Measurements from ENCODE around the gene ZSCAN25.
A peak's percentile ranks its signal among the peaks of the same experiment; 100 is the strongest.
"Not testable (repeated sequence)": the region's sequence is repeated elsewhere in the genome, so short reads cannot be mapped to it uniquely, and the experiment has no call there.

Gene ZSCAN25

DNA sequence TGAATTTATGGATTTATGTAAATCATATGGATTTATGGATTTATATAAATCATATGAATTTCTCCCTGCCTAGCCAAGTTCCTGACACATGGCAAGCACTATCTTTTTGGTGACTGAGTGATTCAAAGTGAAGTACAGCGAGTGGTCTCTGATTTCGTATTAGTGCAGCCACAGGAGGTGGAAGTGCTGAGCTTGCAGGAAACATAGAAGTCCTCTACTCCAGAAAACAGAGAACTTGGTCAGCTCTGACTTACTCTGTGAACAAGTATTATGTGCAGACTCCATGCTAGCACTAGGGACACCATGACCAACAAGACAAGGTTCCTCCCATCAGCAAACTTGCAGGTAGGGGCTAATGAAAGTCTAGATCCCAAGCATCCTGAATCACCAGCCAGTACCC, 34.5 kb downstream of the ZSCAN25 start:
- DNase-seq, result no peak

- no peak for DNase-seq
Observed at GRCh38 chr7:99652671-99653070, 35.9 kb downstream of the ZSCAN25 start.

GRCh38 chr7:99653269-99653668, 36.5 kb downstream of the ZSCAN25 start:
- DNase-seq, result not testable (repeated sequence)

- DNase-seq, result no peak
Observed at GRCh38 chr7:99653754-99654153, 37.0 kb downstream of the ZSCAN25 start.

GRCh38 chr7:99654626-99655025, 37.9 kb downstream of the ZSCAN25 start:
- DNase-seq, result not testable (repeated sequence)

GRCh38 chr7:99657879-99658278, 41.1 kb downstream of the ZSCAN25 start:
- DNase-seq, result not testable (repeated sequence)

GRCh38 chr7:99665312-99666012, 48.7 kb downstream of the ZSCAN25 start:
- no peak for DNase-seq

GRCh38 chr7:99666013-99666395, 49.3 kb downstream of the ZSCAN25 start:
- no peak for DNase-seq

DNA sequence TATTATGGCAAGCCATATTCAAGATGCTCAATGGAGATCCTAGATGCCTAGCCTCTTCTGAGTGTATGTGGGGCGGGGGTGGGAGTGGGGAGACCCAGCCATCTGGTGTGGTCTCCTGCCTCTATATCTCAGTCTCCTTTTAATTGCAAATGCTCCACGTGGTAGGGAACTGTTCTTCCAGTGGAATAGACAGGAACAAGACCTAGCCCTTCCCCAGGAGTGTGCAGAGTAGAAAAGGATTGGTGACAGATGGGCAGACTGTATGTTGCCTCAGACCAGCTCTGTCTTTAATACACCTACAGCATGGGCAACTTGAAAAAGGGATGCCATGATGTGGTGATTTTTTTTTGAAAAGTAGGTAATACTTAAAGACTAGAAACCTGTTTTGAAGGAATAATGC, 50.4 kb downstream of the ZSCAN25 start:
- DNase-seq, result no peak

DNA sequence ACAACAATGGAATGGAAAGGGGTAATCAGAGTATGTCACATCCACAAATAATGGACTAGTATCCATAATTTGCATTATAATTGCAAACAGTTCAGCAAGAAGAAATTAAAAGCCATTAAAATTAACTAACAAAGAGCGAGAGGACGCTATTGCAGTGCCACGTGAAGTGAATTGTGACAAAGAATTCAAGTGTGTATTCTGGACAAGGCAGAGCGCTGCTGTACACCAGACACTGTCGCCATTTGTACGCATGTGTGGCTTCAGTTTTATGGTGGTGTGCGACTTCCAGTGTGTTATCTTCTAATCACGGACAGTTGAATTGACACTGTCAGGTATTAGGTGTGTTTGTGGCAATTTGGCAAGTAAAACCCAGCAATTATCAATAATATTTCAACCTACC, 51.8 kb downstream of the ZSCAN25 start:
- DNase-seq, result no peak

- peak; percentile 5 for DNase-seq
Observed at GRCh38 chr7:99669782-99670181, 53.0 kb downstream of the ZSCAN25 start.

GRCh38 chr7:99672573-99672972, 55.8 kb downstream of the ZSCAN25 start:
- no peak for DNase-seq

DNA sequence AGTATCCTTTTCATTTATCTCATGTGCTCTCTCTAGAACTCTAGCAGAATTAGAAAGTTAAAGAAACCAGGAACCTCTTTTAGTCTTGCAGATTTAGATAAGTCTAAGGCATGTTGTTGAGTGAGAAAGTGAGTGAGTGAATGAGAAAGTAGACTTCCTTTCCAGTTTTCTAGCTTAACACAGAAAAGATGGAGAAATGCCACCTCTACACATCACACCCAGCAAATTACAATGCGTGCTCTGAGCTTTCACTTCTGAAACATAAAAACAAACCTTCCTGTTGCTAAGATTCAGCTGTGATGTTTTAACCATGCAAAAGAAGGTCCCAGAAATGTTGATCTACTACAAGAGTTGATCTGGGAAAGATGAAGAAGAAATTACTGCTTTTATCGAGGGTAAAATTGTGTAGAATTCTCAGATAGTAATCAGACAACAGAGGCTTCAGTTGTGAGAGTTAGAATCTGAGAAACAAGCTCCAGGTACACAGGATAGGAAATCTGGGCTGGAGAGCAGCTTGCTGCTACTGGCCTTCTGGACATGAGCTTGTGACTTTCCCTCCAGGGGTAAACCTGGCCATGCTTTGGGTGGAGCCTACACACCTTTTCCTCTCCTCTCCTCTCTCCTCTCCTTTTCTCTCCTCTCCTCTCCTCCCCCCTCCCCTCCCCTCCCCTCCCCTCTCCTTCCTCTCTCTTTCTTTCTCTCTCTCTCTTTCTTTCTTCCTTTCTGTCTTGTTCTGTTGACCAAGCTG, 58.4 kb downstream of the ZSCAN25 start:
- no peak for DNase-seq

GRCh38 chr7:99677013-99677647, 60.4 kb downstream of the ZSCAN25 start:
- DNase-seq, result peak; percentile 12

DNA sequence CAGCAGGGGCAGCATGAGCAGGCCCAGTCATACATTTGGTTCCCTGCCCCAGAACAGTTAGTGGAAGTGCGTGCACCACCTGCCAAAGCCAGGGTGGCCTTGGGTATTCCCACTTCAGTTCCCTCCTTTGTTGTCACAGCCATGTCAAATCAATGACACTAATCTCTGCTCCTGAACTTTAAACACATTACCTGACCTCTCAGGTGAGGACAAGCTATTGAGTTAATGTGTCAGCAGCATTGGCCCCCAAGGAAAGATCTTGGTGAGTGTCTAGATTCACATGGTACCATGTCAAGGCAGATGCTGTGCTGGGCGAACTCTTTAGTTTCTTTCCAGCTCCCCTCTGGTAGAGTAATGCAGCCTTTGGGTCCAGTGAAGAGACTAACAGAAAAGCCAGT, 60.9 kb downstream of the ZSCAN25 start:
- no peak for DNase-seq

DNA sequence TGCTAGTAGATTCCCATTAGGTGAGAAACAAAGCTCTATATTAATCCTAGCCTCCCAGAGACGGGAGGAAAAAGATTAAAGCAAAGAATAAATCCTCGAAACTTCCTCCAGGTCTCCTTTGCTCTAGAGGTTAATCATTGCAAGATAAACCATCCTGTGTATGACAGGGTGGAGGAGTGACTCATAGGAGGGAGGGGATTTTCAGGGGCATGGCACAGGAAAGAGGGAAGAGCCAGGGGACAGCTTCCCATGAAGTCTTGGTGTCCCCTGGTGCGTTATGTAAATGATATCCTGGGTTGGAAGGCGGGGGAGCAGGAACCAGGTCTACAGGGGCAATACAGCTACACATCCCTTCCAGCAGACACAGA, 62.3 kb downstream of the ZSCAN25 start:
- DNase-seq, result peak; percentile 7

DNA sequence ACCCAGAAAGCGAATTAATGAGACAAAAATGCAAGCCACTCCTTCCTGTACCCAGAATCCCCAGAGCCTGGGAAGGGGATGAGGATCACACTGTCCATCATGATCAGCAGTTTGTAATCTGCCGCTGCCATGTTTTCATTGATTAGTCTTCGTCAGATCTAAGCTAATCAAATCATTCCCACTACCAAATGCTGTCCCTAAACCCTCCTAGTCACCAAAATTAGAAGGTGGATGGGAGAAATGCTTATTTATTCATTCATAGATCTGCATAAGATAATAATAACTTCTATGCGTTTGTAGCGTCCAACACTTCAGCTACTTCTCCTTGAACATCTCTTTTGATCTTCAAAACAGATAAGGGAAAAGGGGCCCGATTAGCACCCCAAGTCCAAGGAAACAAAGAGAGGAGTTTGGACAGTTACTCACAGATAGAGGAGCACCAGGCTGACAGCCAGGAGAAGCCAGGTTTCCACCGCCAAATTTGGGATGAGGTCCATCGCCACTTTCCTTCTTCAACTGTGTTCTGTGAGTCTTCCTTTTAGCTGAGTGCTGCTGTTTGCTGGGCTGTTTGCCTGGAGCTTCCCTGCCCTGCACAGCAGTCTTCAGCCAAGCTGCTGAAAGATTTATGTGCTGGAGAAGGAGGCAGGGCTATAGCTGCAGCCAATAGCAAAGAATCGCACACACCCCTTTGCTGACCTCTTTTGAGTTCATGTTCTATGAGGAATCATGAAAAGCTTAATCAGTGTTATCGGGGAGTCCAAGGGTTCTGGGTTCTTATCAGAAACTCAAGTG, 62.9 kb downstream of the ZSCAN25 start, which contains the start of gene CYP3A5:
Gene CYP3A5, minus strand, starts transcription at position 597 of the 792 bp plus-strand sequence. Its CDS starts 100 bp downstream, at position 497.
- DNase-seq, result peak; percentile 3
